Esophagus squamous epithelium (tissue), 5 donors: ENCODE measurements around the gene TBC1D3H. TPM values are rescaled to one million over a fixed set of nuclear protein-coding genes. Genes with fewer than 3 reads are reported as not detected.
"Not testable (repeated sequence)": the region's sequence is repeated elsewhere in the genome, so short reads cannot be mapped to it uniquely, and the experiment has no call there.

ENCODE experiments used
- DNase-seq: peaks from one replicate; lab custom pipeline; 2025; lab: John Stamatoyannopoulos, UW
- H3K27ac ChIP-seq, 4 donors: fragments of 200-600 bp; sonication (generic); one replicate each; pipeline ENCODE4 v1.5.1; 2016 to 2019; ENCODE audit warnings: mild to moderate bottlenecking in 1 of 4
- H3K27me3 ChIP-seq, 4 donors: fragments of 200-600 bp; sonication (generic); 1 replicate in 3 of 4; 2 replicates in 1 of 4; pipeline versions ENCODE4 v1.5.1 to v1.6.0; 2017 to 2021; ENCODE audit warnings: antibody characterized with exemption in 1 of 4
- H3K36me3 ChIP-seq, 3 donors: fragments of 200-600 bp; sonication (generic); one replicate each; pipeline ENCODE4 v1.5.1; 2016 to 2019
- H3K4me1 ChIP-seq, 3 donors: fragments of 200-600 bp; sonication (generic); one replicate each; pipeline ENCODE4 v1.5.1; 2017 to 2019
- H3K4me3 ChIP-seq, 4 donors: fragments of 200-600 bp; sonication (generic); 1 replicate in 3 of 4; 2 replicates in 1 of 4; pipeline ENCODE4 v1.5.1; 2016 to 2019; ENCODE audit warnings: mild to moderate bottlenecking in 2 of 4, moderate library complexity in 1 of 4
- H3K9me3 ChIP-seq, 3 donors: fragments of 200-600 bp; sonication (generic); one replicate each; pipeline ENCODE4 v1.5.1; 2016 to 2019
- WGBS, 2 donors: methylation state at CpG; one replicate each; pipeline ENCODE4 v1.1.5; 2018; 5-methylcytosine and 5-hydroxymethylcytosine counted together
- intact Hi-C: fragments of 100-400 bp; cut with DNase I; formaldehyde crosslinking; loops from one replicate; pipeline ENCODE4 v1.15.0; 2022
- small RNA-seq, 4 donors: library from RNA; depleted of rRNA; stranded (forward); fragments of <200 nt; gene quantifications; one replicate each; pipeline ENCODE3, GENCODE V24; 2016
- total RNA-seq, 4 donors: library from RNA; depleted of rRNA; stranded (reverse); fragments of >200 nt; gene quantifications; one replicate each; pipeline ENCODE4 v1.1.0, GENCODE V29; 2016
- donor health status: DM: yes; HTN: yes; CAD: no.

TBC1D3H gene
- not detected for total RNA-seq

- intact Hi-C loops, H3K27me3 ChIP-seq, DNase-seq, H3K27ac ChIP-seq, H3K9me3 ChIP-seq, H3K4me3 ChIP-seq, H3K4me1 ChIP-seq, H3K36me3 ChIP-seq: not testable (repeated sequence)
- WGBS, 2 donors, result 66 to 83% methylated on average over 5 of the region's 19 CpGs
Measured at GRCh38 chr17:36388385-36389245, at the start of gene TBC1D3H. Gene TBC1D3H (minus strand): TSS chr17:36388435. CDS start chr17:36386895, 1,540 bp downstream.

DNA sequence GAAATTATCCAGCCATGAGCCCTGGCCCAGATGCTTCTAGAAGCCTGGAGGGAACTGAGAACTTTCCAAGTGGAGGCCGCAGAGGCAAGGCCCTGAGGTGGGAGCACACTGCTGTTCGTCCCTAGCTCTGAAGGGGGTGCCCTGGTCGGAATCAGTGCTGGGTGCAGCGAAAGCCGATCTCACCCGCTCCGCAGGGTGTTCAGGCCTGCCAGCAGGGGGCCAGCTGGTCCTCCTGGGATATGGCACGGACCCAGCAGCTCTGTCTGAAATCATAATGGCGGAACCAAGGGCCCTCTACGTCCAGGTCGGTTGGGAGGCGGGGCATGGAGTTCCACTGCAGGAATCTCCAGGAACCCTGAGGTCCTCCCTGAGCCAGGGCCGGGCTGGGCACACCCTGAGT is 40.7 kb upstream of the TBC1D3H start:
- H3K27ac ChIP-seq, H3K4me1 ChIP-seq, H3K36me3 ChIP-seq, DNase-seq, H3K27me3 ChIP-seq, H3K4me3 ChIP-seq, H3K9me3 ChIP-seq, intact Hi-C loops: not testable (repeated sequence)
- no CpG with 5 or more reads among the region's 13 CpGs for WGBS, 2 donors

DNA sequence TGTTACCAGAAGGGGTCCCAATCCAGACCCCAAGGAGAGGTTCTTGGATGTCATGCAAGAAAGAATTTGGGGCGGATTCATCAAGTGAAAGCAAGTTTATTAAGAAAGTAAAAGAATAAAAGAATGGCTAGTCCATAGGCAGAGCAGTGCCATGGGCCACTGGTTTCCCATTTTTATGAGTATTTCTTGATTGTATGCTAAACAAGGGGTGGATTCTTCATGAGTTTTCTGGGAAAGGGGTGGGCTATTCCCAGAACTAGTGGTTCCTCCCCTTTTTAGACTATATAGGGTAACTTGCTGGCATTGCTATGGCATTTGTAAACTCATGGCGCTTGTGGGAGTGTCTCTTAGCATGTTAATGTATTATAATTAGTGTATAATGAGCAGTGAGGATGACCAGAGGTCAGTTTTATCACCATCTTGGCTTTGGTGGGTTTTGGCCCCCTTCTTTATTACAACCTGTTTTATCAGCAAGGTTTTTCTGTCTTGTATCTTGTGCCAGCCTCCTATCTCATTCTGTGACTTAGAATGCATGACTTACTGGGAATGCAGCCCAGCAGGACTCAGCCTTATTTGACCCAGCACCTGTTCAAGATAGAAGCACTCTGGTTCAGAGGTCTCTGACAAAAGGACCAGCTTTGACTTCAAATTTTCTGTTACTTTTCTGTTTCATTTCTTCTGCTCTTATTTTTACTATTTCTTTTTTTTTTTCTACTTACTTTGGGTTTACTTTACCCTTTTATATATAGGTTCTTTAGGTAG is 27.1 kb upstream of the TBC1D3H start:
- DNase-seq, H3K9me3 ChIP-seq, H3K36me3 ChIP-seq, H3K27ac ChIP-seq, H3K4me1 ChIP-seq, H3K4me3 ChIP-seq, H3K27me3 ChIP-seq, intact Hi-C loops: not testable (repeated sequence)
- WGBS, 2 donors, result no CpG with 5 or more reads among the region's 2 CpGs

DNA sequence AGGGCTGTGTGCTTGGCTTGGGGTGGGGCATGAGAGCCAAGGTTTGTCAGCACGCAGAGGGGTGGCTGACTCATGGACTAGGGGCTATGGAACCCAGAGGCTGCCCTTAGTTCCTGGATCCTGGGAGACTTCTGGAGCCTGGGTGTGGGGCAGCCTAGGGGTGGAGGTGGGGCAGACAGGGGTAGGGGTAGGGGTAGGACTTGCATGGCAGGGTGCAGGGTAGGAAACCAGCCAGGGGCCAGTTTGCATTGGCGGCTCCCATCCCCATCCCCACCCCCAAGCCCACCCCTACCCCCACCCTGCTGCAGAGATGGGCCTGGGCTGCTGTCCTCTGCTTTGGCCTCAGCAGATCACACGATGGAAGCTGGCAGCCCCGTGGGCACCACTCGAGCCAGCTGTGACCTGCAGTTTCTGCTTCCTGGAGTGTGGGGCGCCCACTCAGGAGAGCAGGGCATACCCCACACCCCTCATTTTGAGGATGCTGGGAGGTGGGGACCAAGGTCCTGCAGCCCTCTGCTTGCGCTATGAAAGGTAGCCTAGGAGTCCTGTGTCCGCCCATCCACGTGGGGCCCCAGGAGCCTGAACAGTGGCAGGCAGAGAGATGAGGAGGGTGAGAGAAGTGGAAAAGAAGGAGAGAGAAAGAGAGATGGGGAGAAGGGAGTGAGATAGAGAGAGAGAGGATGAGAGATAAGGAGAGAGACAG is 2.9 kb upstream of the TBC1D3H start:
- H3K27ac ChIP-seq, intact Hi-C loops, H3K4me1 ChIP-seq, H3K27me3 ChIP-seq, H3K4me3 ChIP-seq, H3K9me3 ChIP-seq, H3K36me3 ChIP-seq, DNase-seq: not testable (repeated sequence)
- WGBS, 2 donors, result no CpG with 5 or more reads among the region's 9 CpGs

GRCh38 chr17:36375938-36376337 is 12.3 kb downstream of the TBC1D3H start:
- no CpG with 5 or more reads among the region's 7 CpGs for WGBS, 2 donors
- H3K9me3 ChIP-seq, H3K36me3 ChIP-seq, H3K4me3 ChIP-seq, intact Hi-C loops, H3K27ac ChIP-seq, H3K27me3 ChIP-seq, DNase-seq, H3K4me1 ChIP-seq: not testable (repeated sequence)

- H3K9me3 ChIP-seq, H3K4me3 ChIP-seq, DNase-seq, intact Hi-C loops, H3K27ac ChIP-seq, H3K36me3 ChIP-seq, H3K4me1 ChIP-seq, H3K27me3 ChIP-seq: not testable (repeated sequence)
- no CpG with 5 or more reads among the region's 6 CpGs for WGBS, 2 donors
Measured at GRCh38 chr17:36362496-36362895, 25.7 kb downstream of the TBC1D3H start.

Small RNAs within 50 kb of the gene (small RNA-seq; reads per million reads assigned to genes)
- 0 reads per million in 4 donors for gene RNU6-1192P

Other genes with a start within 250 kb of the TBC1D3H start
- gene TBC1D3B, start 211.8 kb downstream of the TBC1D3H start, total RNA-seq, result 10 to 100 TPM in 1 of 4 donors, 1 to 10 TPM in 2, not detected in 1; 2.9 to 11.7 (median 9.4) TPM
- 1 to 10 TPM in 1 of 4 donors, not detected in 3; 3.5 TPM for gene CCL3L1, start 191.7 kb downstream of the TBC1D3H start, total RNA-seq
- 1 to 10 TPM in 1 of 4 donors, under 1 TPM in 2, not detected in 1; 0.35 to 1.6 (median 0.76) TPM for gene CCL4L2, start 177.4 kb downstream of the TBC1D3H start, total RNA-seq
- under 1 TPM in 2 of 4 donors, not detected in 2; 0.26 to 0.57 TPM for gene TBC1D3I, start 123.9 kb downstream of the TBC1D3H start, total RNA-seq
- 1 to 10 TPM in 1 of 4 donors, not detected in 3; 2.9 TPM for gene TBC1D3G, start 64.6 kb downstream of the TBC1D3H start, total RNA-seq
- 10 to 100 TPM; 13.8 to 38.6 (median 29.2) TPM for gene ZNHIT3, start 98.2 kb upstream of the TBC1D3H start, total RNA-seq
- 100 to 1,000 TPM in 2 of 4 donors, 10 to 100 TPM in 2; 46.4 to 124 (median 88.5) TPM for gene MYO19, start 146.4 kb upstream of the TBC1D3H start, total RNA-seq
- 10 to 100 TPM in 1 of 4 donors, 1 to 10 TPM in 3; 6.9 to 11.0 (median 9.0) TPM for gene PIGW, start 146.6 kb upstream of the TBC1D3H start, total RNA-seq
- 10 to 100 TPM; 32.8 to 59.3 (median 46.3) TPM for gene GGNBP2, start 156.5 kb upstream of the TBC1D3H start, total RNA-seq
- gene DHRS11, start 203.4 kb upstream of the TBC1D3H start, total RNA-seq, result 10 to 100 TPM in 2 of 4 donors, 1 to 10 TPM in 2; 9.0 to 11.1 (median 10.2) TPM
- gene MRM1, start 213.1 kb upstream of the TBC1D3H start, total RNA-seq, result 10 to 100 TPM in 1 of 4 donors, 1 to 10 TPM in 3; 5.9 to 10.1 (median 7.0) TPM